ENCODE results near the gene SIM2. TPM values are rescaled to one million over a fixed set of nuclear protein-coding genes. Genes with fewer than 3 reads are reported as not detected.

SIM2 gene
- total and polyA plus RNA-seq, 2 experiments from 2014 or later: 0.16 to 0.49 TPM

- TF ChIP-seq, protein P1, sequence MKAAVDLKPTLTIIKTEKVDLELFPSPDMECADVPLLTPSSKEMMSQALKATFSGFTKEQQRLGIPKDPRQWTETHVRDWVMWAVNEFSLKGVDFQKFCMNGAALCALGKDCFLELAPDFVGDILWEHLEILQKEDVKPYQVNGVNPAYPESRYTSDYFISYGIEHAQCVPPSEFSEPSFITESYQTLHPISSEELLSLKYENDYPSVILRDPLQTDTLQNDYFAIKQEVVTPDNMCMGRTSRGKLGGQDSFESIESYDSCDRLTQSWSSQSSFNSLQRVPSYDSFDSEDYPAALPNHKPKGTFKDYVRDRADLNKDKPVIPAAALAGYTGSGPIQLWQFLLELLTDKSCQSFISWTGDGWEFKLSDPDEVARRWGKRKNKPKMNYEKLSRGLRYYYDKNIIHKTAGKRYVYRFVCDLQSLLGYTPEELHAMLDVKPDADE (IDR thresholded peaks at IDR 0.05): no peak
- TF ChIP-seq JUNB (IDR thresholded peaks at IDR 0.05; ENCODE audit: unreplicated experiment): no peak
- no peak for TF ChIP-seq NANOG (IDR thresholded peaks at IDR 0.05; ENCODE audit: borderline replicate concordance)
- no peak for TF ChIP-seq EZH2phosphoT487 (IDR thresholded peaks at IDR 0.05; ENCODE audit: unreplicated experiment)
These were observed 70.3 kb downstream of the SIM2 start (continued) for GRCh38 chr21:36769051-36769839.

- H3K9me3 Mint-ChIP-seq: no peaks in the 10 kb centered on the region
- Histone ChIP-seq H2AFZ (no peak overlapping the region), H3K27me3 (ENCODE audit: insufficient read depth) (no peaks in the 10 kb centered on the region), H3K27ac (ENCODE audit: low read depth) (no peak overlapping the region), H3K4me3 (no peak overlapping the region), H3F3A (replicated peaks; ENCODE audit: low read depth) (no peaks in the 10 kb centered on the region), H3K9me2 (ENCODE audit: insufficient read depth) (no peaks in the 10 kb centered on the region), H4K20me1 (replicated peaks; ENCODE audit: insufficient read depth) (no peaks in the 10 kb centered on the region), H3K79me2 (replicated peaks; ENCODE audit: insufficient read depth) (no peaks in the 10 kb centered on the region), H3K4me1 (ENCODE audit: insufficient read depth) (no peaks in the 10 kb centered on the region), H3K36me3 (ENCODE audit: insufficient read depth) (no peaks in the 10 kb centered on the region), H3K4me2 (no peak overlapping the region)
- no peak overlapping the region for H3K4me3 Mint-ChIP-seq
- no peaks in the 10 kb centered on the region for H3K36me3 Mint-ChIP-seq (ENCODE audit: low read depth)
- no peak for DNase-seq (ENCODE audit: low spot score)
- no peaks in the 10 kb centered on the region for H3K27me3 Mint-ChIP-seq (ENCODE audit: insufficient read depth, low read depth, poor library complexity)
- peaks cover 6% of the 10 kb centered on the region; the same call in 2 of the 3 replicates for H3K4me1 Mint-ChIP-seq
- no peak overlapping the region for H3K27ac Mint-ChIP-seq
- ATAC-seq: no peak
- TF ChIP-seq REST (IDR thresholded peaks at IDR 0.05; ENCODE audit: unreplicated experiment): no peak
- TF ChIP-seq CTCF (conservative IDR thresholded peaks at IDR 0.05; ENCODE audit: low read depth in 2 of 2): no peak
- TF ChIP-seq ZNF114 (CRISPR knock-in tag; IDR thresholded peaks at IDR 0.05): no peak
- TF ChIP-seq, protein P1 (IDR thresholded peaks at IDR 0.05): no peak
- no peak for TF ChIP-seq POLR2AphosphoS5 (IDR thresholded peaks at IDR 0.05; ENCODE audit: low read depth)
- TF ChIP-seq EZH2phosphoT487 (IDR thresholded peaks at IDR 0.05; ENCODE audit: unreplicated experiment): no peak
- no peak for TF ChIP-seq STAT1 (IDR thresholded peaks at IDR 0.05; ENCODE audit: unreplicated experiment)
- TF ChIP-seq, protein P2, sequence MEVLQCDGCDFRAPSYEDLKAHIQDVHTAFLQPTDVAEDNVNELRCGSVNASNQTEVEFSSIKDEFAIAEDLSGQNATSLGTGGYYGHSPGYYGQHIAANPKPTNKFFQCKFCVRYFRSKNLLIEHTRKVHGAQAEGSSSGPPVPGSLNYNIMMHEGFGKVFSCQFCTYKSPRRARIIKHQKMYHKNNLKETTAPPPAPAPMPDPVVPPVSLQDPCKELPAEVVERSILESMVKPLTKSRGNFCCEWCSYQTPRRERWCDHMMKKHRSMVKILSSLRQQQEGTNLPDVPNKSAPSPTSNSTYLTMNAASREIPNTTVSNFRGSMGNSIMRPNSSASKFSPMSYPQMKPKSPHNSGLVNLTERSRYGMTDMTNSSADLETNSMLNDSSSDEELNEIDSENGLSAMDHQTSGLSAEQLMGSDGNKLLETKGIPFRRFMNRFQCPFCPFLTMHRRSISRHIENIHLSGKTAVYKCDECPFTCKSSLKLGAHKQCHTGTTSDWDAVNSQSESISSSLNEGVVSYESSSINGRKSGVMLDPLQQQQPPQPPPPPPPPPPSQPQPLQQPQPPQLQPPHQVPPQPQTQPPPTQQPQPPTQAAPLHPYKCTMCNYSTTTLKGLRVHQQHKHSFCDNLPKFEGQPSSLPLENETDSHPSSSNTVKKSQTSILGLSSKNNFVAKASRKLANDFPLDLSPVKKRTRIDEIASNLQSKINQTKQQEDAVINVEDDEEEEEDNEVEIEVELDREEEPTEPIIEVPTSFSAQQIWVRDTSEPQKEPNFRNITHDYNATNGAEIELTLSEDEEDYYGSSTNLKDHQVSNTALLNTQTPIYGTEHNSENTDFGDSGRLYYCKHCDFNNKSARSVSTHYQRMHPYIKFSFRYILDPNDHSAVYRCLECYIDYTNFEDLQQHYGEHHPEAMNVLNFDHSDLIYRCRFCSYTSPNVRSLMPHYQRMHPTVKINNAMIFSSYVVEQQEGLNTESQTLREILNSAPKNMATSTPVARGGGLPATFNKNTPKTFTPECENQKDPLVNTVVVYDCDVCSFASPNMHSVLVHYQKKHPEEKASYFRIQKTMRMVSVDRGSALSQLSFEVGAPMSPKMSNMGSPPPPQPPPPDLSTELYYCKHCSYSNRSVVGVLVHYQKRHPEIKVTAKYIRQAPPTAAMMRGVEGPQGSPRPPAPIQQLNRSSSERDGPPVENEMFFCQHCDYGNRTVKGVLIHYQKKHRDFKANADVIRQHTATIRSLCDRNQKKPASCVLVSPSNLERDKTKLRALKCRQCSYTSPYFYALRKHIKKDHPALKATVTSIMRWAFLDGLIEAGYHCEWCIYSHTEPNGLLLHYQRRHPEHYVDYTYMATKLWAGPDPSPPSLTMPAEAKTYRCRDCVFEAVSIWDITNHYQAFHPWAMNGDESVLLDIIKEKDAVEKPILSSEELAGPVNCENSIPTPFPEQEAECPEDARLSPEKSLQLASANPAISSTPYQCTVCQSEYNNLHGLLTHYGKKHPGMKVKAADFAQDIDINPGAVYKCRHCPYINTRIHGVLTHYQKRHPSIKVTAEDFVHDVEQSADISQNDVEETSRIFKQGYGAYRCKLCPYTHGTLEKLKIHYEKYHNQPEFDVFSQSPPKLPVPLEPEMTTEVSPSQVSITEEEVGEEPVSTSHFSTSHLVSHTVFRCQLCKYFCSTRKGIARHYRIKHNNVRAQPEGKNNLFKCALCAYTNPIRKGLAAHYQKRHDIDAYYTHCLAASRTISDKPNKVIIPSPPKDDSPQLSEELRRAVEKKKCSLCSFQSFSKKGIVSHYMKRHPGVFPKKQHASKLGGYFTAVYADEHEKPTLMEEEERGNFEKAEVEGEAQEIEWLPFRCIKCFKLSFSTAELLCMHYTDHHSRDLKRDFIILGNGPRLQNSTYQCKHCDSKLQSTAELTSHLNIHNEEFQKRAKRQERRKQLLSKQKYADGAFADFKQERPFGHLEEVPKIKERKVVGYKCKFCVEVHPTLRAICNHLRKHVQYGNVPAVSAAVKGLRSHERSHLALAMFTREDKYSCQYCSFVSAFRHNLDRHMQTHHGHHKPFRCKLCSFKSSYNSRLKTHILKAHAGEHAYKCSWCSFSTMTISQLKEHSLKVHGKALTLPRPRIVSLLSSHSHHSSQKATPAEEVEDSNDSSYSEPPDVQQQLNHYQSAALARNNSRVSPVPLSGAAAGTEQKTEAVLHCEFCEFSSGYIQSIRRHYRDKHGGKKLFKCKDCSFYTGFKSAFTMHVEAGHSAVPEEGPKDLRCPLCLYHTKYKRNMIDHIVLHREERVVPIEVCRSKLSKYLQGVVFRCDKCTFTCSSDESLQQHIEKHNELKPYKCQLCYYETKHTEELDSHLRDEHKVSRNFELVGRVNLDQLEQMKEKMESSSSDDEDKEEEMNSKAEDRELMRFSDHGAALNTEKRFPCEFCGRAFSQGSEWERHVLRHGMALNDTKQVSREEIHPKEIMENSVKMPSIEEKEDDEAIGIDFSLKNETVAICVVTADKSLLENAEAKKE (CRISPR knock-in tag; IDR thresholded peaks at IDR 0.05): no peak
These were observed 74.2 kb downstream of the SIM2 start for GRCh38 chr21:36773117-36773516.
